Renal cortical epithelial cell (primary cell): Measurements from ENCODE around the gene SMTN. TPM values are rescaled to one million over a fixed set of nuclear protein-coding genes. Genes with fewer than 3 reads are reported as not detected.

Source experiments
- DNase-seq: peaks from one replicate; pipeline ENCODE4 v3.0.0-alpha.2; 2011; ENCODE audit warnings: low read depth
- total RNA-seq: library from RNA; depleted of rRNA; stranded (reverse); fragments of >200 nt; gene quantifications from 2 replicates; pipeline ENCODE4 v1.2.3, GENCODE V29; 2014

Gene SMTN
- total RNA-seq, 1 donor from 2014 or later, result 136 TPM

DNA sequence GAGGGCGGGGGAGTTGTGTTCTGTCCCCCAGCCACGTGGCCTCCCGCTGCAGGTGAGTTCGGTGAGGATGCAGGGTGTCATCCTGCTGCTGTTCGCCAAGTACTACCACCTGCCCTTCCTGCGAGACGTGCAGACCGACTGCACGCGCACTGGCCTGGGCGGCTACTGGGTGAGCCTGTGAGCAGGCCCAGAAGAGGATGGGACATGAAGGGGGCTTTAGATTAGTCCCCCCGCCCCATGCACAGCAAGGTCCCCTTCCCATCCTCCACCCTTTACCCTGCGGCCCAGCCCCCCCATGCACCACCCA, 45.7 kb downstream of the SMTN start:
- DNase-seq, result no peak

DNA sequence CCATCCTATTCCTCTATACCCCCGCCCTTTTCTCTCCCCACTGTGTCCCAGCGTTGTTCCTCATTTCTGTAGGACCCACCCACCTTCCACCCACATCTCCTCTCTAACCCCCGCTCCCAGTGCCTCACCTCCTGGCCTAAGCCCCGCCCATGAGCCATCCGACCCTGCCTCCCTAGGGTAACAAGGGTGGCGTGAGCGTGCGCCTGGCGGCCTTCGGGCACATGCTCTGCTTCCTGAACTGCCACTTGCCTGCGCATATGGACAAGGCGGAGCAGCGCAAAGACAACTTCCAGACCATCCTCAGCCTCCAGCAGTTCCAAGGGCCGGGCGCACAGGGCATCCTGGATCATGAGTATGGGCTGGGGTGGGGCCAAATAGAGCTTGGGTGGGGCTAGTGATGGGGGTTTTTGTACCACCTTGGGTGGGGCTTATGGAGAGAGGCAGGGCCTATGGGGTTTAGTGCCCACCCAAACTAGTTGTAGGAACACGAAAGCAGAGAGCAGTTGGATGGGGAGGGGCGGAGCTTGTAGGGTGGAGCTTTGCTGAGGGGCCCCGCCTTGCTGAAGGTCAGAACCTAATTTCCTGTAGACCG, 46.2 kb downstream of the SMTN start:
- DNase-seq, result no peak

DNA sequence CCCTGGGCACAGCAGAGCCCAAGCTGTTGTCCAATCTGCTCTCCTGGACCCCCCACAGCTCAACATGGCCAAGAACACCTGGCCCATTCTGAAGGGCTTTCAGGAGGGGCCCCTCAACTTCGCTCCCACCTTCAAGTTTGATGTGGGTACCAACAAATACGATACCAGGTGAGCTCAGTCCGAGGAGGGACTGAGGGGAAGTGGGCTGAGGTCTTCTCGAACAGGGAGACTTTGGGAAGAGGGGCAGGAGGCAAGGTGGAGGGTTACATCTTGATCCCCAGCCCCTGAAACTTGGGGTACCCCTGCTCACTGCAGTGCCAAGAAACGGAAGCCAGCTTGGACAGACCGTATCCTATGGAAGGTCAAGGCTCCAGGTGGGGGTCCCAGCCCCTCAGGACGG, 47.0 kb downstream of the SMTN start:
- no peak for DNase-seq

DNA sequence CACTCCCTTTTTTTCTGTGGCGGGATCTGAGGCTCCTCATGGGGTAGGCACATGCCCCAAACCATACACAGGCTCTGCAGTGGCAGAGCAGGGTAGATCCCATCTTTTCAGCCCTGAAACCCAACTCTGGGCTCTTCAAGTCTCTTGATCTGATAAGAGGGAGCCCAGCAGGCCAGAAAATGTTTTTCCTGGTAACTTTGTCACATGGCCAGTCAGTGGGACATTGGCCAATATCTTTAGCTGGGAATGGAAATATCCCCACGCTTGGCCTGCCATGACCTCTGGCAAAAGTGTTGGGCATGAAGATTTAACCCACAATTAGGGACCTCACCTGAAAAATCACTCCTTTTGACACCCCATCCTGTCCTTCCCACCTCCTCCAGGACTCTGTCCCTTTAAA, 49.8 kb downstream of the SMTN start:
- no peak for DNase-seq

DNA sequence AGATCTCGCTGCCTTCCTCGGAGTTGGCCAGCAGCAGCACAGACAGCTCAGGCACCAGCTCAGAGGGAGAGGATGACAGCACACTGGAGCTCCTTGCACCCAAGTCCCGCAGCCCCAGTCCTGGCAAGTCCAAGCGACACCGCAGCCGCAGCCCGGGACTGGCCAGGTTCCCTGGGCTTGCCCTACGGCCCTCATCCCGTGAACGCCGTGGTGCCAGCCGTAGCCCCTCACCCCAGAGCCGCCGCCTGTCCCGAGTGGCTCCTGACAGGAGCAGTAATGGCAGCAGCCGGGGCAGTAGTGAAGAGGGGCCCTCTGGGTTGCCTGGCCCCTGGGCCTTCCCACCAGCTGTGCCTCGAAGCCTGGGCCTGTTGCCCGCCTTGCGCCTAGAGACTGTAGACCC, 52.8 kb downstream of the SMTN start:
- no peak for DNase-seq

DNA sequence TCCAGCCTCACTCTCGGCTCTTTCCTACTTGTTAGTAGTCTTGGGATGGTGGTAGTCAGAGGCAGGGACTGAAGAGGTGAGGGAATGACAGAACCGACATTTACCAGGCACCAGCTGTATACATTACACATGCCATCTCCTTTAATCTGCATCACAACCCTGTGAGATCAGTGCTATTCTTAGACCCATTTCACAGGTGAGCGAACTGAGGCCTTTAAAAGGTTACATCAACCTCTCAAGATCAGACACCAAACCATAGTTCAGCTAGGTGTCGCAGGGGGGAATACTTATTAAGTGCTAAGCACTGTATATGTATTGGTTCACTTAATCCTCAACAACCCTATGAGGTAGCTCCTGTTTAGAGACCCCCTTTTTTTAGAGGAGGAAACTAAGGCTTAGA, 53.6 kb downstream of the SMTN start:
- no peak for DNase-seq

DNA sequence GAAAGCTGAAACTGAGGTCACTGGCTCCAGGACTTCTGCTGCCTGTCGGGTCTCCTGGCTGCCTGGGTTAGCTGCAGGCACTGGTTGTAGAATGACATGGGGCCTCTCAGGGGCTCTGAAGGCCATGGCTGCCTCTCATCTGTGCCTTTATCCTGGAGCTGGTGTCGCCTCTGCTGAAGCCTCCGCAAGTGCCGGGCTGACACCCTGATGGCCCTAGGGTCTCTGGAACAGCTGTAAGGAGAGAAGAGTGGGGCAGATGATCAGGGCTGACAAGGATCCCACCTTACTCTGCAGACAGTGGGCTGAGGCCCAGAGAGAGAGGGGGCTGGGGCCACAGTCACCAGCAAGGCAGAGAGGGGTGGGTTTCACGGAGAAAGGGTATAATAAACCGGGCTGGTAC, 54.6 kb downstream of the SMTN start:
- DNase-seq, result no peak

DNA sequence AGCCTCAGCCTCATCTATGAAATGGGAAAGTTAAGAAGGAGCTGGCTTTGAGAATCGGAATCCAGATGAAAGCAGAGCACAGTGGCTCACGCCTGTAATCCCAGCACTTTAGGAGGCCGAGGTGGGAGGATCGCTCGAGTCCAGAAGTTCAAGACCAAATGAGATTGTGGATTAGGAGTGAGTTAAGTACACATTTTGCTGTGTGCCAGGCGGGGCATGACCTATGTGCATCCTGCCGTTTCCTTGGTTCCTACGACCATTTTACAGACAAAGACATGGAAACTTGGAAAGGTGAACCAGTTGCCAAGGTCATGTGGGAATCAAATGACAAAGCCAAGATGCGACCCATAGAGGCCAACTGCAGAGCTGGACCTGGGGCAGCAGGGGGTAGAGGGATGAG, 55.0 kb downstream of the SMTN start:
- no peak for DNase-seq

DNA sequence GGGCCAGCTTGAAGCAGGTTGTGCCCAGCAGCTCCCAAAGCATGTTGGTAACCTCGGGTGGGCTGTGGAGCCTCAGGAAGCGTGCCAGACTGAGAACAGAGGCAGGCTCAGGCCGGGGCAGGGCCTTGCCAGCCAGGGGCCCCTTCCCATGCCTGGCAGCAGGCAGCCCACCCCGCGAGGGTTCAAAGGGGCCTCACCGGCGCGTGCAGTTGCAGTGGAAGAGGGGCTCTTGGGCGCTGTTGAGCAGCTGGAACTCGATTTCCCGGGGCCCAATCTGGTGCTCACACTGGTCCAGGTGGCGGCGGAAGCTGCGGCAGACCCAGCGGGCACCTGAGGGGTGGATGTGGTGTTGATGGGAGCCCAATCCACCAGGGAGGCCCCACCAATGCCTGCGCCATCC, 55.6 kb downstream of the SMTN start:
- DNase-seq, result no peak

DNA sequence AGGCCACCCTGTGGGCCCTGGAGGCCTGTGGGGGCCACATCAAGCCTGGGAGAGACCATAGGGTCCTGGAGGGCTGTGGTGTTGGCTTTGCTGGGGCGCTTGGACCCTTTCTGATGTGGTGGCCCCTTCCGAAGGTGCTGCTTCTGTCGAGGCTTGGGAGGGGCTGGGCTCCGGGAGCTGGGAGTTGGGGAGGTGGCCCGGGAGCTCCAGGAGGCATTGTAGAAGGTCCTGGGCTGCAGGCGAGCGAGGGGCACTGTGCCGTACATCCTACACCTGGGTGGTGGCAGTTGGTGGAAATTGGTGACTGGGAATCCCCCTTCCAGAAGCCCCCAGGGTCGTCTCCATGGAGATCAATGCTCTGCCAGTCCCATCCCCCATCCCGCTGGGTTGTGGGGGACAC, 56.6 kb downstream of the SMTN start:
- no peak for DNase-seq

DNA sequence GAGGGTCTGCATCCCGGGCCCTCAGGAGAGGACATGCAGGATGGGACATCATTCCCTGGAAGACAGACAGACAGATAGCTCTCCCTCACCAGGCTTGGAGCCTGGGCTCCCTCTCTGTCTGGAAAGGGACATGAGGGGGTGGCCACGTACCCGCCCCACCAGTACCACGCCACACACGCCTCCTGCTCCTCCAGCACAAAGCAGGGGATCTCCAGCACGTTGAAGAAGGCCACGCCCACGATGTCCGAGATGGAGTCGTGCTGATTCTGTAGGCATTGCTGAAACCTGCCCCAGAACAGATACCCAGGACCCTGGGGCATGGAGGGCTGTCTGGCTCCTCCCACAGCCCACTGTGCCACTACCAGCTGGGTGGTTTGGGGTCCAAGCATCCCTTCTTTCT, 57.0 kb downstream of the SMTN start:
- no peak for DNase-seq

DNA sequence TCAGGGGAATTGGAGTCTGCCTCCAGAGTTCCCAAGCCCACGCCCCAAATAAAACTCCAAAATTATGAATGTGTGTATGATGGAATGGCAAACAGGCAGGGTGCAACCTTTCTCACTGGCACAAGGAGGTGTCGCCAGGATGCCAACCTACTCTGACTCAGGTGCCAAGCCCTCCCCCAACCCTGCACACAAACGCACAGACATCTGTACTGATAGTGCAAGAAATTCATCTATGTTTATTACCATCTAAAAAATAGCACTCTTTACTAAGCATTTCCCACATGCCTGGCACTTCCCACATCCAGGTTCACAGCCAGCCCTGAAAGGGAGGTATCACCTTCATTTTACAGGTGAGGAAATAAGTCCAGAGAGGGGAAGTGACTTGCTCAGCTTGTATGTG, 57.9 kb downstream of the SMTN start:
- no peak for DNase-seq

DNA sequence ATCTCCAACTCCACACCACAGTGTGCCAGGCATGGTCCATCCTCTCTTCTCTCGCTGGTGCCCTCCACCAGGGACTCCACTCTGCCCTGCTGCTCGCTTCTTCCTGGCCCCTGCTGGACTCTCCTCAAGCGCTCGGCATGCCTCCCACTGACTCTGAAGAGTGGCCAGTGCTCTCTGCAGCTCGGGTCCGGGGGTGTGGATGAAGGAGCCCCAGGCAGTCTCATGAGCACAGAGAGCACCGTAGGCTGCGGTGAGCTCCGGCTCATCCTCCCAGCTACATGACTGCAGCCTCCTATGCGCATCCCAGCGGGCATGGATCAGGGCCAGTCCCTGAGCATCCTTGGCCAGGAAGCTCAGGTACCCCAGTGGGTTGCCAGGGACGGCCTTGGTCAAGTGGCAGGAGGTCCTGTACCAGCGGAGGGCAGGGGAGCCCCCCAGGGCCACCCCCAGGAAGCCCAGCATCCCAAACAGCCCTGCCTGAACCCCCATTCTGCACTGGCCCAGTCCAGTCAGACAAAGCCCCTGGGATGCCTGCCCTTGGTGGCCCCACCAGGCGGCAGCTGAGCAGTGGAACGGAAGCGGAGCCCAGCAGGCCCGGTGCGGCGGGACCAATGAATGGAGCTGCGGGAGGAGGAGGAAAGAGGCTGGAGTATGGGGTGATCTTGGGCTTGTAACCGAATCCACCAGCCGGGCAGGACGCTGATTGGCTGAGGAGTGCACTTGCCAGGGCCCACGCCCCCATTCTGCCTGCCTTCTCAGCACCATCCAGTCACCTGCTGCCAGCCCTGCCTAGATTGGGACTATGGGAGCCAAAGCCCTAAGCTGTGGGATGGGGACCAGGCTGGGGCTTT, 59.0 kb downstream of the SMTN start, which contains the start of gene PLA2G3:
Gene PLA2G3, minus strand, starts transcription at position 643 of the 851 bp plus-strand sequence. Its CDS starts 154 bp downstream, at position 489.
- peak; percentile 26 for DNase-seq

DNA sequence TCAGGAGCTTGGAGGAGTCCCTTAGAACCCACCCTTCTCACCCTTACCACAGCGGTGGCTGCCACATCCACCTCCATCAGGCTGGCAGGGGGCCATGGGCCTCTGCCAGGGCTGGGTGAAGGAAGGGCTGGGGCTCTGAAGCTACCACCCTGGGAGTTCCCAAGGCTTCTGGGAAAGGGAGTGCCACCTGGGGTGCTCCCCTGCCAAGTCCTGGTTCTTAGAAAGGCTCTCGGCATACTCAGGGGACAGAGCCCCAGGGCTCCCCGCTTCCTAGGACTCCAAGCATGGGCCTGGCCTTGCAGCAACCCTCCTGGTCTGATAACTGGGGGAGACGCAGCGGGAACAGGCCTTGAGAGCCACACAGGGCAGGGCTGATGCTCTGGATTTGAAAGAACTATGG, 59.6 kb downstream of the SMTN start:
- DNase-seq, result no peak

DNA sequence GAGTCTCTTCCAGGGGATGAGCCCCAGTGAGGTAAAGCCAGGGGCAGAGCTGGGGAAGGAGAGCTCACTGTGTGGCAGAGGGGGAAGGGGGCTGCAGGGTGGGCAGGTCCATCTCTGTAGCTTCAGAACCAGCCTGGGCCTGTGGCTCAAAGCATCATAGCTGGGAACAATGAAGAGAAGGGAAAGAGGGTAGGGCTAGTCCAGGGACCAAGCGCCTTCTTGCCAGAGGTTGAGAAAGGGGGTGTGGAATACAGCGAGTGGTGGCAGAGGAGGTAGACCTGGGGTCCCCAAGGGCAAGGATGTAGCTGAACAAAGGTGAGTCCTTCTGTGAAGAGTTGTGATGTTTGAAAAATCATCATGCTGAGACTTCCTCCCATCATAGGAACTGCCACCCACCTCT, 60.4 kb downstream of the SMTN start:
- DNase-seq, result no peak

DNA sequence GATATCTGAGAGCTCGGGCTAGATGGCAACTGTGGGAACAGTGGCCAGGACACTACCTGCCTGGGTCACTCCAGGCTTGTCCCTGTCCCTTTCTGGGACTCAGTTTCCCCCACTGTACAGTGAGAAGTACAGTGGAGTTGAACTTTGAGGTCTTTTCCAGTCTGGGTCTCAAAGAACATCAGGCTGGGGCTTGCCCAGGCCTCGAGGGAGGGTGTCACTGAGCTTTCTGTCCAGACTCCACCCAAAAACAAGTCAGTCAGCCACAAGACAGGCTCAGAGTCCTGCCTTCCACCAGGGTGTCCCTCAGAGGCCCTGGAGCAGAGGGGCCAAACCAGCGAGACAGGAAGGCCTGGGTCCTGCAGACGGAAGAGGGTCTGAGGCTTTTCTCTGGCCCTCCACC, 61.2 kb downstream of the SMTN start:
- no peak for DNase-seq

DNA sequence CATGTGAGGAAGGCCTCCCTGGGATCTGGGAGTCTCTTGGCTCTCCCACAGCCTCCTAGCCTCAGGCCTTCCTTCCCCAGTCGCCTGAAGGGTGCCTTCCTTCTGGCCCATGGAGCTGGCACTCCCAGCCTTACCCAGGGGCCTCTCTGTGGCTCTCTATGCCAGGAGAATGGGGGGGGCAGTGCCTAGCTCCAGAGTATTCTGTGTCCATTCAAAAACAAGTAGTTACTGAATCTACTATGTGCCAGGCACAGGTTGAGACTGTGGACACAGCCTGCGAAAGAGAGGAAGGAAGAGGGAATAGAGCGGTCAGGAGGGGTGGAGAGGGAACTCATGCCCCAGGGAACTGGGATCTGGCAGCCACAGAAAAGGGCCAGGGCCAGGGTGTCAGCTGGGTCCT, 61.9 kb downstream of the SMTN start:
- no peak for DNase-seq

DNA sequence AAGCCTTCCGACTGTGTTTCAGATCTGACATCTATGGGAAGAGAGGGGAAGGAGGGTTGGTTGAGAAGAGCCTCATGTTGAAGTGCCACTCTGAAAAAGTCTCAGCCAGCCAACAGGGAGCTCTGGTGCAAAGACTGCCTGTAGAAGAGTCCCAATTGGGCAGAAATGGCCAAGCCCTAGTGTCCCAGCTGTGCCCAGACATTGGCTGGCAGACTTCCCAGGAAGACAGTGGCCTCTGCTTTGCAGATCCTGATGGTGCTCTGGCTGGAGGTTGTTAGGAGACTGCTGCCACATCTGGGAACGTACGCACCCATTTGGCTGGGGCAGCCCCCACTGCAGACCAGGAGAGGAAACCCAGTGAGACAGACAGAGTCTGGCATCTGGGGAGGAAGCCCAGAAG, 62.4 kb downstream of the SMTN start:
- DNase-seq, result no peak

DNA sequence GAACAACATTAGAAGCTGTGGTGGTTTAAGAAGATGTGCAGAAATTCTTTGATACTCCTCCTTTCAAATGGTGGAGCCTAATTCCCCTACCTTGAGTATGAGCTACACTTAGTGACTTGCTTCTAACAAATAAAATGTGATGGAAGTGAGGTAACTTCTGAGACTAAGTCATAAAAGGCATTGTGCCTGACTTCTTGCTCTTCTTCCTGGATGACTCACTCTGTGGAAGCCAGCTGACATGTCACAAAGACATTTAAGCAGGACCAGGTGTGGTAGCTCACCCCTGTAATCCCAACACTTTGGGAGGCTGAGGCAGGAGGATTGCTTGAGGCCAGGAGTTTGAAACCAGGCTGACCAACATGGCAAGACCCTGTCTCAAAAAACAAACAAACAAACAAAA, 63.1 kb downstream of the SMTN start:
- DNase-seq, result peak; percentile 37

DNA sequence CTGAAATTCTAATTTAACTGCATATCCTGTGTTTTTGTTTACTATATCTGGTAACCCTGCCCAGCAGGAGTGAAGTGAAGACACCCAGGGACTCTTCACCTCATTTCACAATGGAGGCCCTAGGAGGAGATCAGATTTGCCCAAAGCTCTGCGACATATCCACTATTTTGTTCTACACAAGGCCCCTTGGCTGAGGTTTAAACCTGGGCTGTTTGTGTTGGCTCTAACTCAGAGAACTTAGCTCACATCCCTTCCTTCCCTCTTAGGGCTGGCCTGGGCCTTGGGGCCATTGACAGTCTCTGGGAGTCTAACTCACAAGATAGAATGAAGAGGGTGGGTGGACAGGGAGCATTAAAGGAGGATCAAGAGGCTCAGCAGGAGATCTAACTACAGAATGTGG, 67.4 kb downstream of the SMTN start:
- DNase-seq, result no peak

DNA sequence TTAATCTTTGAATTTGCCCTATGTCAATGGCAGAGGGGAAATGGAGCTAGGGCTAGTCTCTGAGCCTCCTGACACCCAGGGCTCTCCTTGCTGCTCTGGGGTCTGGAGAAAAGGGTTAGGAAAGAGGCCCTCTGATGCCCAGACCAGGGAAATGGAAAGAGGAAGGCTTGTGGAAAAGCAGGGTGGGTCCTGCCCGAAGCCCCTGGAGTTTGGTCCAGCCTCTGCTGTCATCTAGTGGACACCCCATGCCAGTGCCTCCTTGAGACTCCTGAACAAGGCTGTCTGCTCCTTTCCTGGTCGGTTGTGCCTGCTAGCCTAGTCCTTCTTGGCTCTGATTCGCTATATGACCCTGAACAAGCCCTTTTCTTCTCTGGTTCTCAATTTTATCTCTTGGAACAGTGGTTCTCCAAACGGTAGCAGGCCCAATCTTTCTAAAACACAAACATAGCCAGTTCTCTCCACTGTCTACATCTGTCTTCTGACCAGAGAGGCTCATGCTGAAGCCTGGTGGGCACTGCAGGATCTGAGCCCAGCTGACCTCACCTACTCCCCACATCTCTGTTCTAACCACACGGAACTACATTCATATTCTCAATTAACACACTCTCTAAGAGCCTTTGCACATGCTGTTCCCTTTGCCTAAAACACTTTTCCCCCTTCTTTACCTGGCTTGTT, 68.0 kb downstream of the SMTN start:
- DNase-seq, result peak; percentile 60

DNA sequence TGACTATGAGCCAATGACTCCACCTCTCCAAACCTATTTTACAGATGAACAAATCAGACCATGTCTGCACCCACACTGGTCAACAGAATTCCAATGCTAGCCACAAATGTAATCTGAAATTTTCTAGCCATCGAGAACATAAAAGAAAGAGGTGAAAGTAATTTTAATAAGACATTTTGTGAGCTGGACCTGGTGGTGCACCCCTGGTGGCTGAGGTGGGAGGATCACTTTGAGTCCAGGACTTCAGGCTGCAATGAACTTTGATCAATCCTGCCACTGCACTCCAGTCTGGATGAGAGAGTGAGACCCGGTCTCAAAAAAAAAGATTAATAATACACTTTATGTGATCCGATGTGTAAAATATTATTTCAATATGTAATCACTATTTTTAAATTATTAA, 69.5 kb downstream of the SMTN start:
- DNase-seq, result no peak

DNA sequence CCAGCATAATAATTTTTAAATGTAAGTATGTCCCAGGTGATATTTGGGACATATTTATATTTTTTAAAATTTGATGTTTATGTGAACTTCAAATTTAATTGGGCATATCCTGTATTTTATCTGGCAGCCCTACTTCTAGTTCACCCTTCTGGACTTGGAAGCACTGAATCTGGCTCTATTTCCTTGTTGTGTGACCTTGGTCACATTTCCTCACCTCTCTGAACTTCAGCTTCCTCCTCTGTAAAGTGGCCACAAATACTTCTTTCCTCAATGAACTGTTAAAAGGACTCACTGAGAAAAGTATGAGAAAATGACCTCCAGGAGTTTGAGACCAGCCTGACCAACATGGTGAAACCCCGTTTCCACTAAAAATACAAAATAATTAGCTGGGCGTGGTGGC, 70.8 kb downstream of the SMTN start:
- DNase-seq, result no peak
